Tibial artery (tissue), 4 donors: ENCODE data around the gene MRAP2.
"Not testable (repeated sequence)": the region's sequence is repeated elsewhere in the genome, so short reads cannot be mapped to it uniquely, and the experiment has no call there.

Source experiments
- DNase-seq, 2 donors: peaks; one replicate each; pipeline ENCODE4 v3.0.0-alpha.2; 2019
- H3K27ac ChIP-seq, 2 donors: fragments of 200-600 bp; sonication (generic) in 1 of 2; 1 replicate in 1 of 2; 2 replicates in 1 of 2; pipeline ENCODE4 v1.5.1; 2018 to 2019; ENCODE audit warnings: mild to moderate bottlenecking in 1 of 2
- H3K27me3 ChIP-seq, 2 donors: fragments of 200-600 bp; sonication (generic) in 1 of 2; one replicate each; pipeline versions ENCODE4 v1.5.1 to v1.6.0; 2016 to 2019
- H3K36me3 ChIP-seq, 3 donors: fragments of 200-600 bp; sonication (generic) in 2 of 3; one replicate each; pipeline ENCODE4 v1.5.1; 2016 to 2019; ENCODE audit warnings: mild to moderate bottlenecking in 2 of 3
- H3K4me1 ChIP-seq, 4 donors: fragments of 200-600 bp; sonication (generic) in 2 of 4; 1 replicate in 3 of 4; 2 replicates in 1 of 4; pipeline ENCODE4 v1.5.1; 2016 to 2019
- H3K4me3 ChIP-seq, 2 donors: fragments of 200-600 bp; sonication (generic) in 1 of 2; 1 replicate in 1 of 2; 2 replicates in 1 of 2; pipeline ENCODE4 v1.5.1; 2018 to 2019; ENCODE audit warnings: mild to moderate bottlenecking in 2 of 2
- H3K9me3 ChIP-seq, 3 donors: fragments of 200-600 bp; sonication (generic) in 1 of 3; one replicate each; pipeline ENCODE4 v1.5.1; 2016 to 2019
- intact Hi-C: fragments of 100-400 bp; cut with DNase I; formaldehyde crosslinking; loops from one replicate; pipeline ENCODE4 v1.15.0; 2023; ENCODE audit warnings: low total_unique reads
- TF ChIP-seq, protein P1 (sequence below), 2 experiments: fragments of 200-600 bp in 1 of 2; fragments of 450-650 bp in 1 of 2; IDR thresholded peaks; one replicate each; pipeline ENCODE4 v1.5.1; 2017 to 2019; ENCODE audit warnings: antibody characterized with exemption in 2 of 2, mild to moderate bottlenecking in 1 of 2, moderate library complexity in 1 of 2

The MRAP2 gene

DNA sequence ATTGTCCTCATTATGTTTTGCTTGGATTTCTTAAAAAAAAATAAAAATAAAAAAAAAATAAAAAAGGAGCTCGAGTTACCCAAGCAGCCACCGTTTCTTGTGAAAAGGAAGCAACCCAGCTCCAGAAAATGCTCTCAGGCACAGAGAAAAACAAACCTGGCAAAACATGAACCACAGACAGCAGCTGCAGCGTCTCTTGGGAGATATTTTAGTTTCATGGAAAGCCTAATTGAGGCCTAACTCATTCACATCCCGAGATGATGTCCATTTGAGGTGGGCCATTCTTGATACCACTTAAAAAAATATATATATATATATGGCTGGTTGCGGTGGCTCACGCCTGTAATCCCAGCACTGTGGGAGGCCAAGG lies 13.7 kb upstream of the MRAP2 start:
- Histone ChIP-seq H3K4me1 (peaks cover 0 to 7% (median 0%) of the 10 kb centered on the region in 4 donors), H3K4me3 (peak overlapping the region; percentile 15 to 28), H3K9me3 (no peaks in the 10 kb centered on the region), H3K27me3 (no peaks in the 10 kb centered on the region), H3K36me3 (no peaks in the 10 kb centered on the region), H3K27ac (no peak overlapping the region)
- DNase-seq: no peak
- TF ChIP-seq, protein P1, sequence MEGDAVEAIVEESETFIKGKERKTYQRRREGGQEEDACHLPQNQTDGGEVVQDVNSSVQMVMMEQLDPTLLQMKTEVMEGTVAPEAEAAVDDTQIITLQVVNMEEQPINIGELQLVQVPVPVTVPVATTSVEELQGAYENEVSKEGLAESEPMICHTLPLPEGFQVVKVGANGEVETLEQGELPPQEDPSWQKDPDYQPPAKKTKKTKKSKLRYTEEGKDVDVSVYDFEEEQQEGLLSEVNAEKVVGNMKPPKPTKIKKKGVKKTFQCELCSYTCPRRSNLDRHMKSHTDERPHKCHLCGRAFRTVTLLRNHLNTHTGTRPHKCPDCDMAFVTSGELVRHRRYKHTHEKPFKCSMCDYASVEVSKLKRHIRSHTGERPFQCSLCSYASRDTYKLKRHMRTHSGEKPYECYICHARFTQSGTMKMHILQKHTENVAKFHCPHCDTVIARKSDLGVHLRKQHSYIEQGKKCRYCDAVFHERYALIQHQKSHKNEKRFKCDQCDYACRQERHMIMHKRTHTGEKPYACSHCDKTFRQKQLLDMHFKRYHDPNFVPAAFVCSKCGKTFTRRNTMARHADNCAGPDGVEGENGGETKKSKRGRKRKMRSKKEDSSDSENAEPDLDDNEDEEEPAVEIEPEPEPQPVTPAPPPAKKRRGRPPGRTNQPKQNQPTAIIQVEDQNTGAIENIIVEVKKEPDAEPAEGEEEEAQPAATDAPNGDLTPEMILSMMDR (IDR thresholded peaks at IDR 0.05): no peak
- intact Hi-C loops: no loop called here

DNA sequence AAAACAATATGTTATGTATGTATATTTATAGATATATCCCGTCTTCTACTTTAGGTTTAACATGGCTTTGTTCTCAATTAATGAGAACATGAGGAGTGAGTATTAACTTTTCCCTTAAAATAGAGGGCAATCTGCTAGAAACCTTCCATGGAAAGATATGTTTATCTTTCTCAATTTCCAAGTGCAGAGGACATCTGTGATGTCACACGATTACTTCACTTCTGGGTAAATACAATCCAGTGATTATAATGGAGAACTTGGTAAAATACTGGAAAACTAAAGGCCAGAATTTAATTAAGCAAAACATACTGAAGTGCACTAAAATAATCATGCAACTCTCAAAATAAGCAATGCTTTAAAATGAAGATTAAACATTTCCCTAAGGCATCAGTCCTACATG lies 11.9 kb upstream of the MRAP2 start:
- Histone ChIP-seq H3K36me3 (no peaks in the 10 kb centered on the region), H3K9me3 (no peaks in the 10 kb centered on the region), H3K4me1 (peaks cover 0 to 14% (median 4%) of the 10 kb centered on the region in 4 donors), H3K27ac (no peak overlapping the region), H3K4me3 (no peak overlapping the region), H3K27me3 (no peaks in the 10 kb centered on the region)
- TF ChIP-seq, protein P1 (IDR thresholded peaks at IDR 0.05): no peak
- intact Hi-C loops: no loop called here
- no peak for DNase-seq

DNA sequence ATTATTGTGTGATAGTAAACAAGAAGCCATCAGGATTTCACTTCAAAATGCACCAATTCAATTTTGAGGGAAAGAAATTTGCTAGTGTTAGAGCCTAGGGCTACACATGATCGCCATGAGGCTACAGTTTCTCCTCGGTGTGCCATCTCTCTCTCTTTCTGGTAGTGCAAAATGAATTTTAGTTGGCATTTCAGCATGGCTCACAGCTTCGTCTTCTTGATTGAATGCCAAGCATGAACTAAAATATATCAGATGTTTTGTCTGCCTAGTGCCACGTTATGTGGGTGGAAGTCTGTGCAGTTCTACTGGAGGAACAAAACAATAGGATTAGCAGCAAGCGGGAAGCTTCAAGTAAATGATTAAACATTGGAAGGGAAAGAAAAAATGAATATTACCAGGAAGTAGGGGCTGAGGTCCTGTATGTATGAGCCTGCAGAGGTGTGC lies 6.8 kb upstream of the MRAP2 start:
- Histone ChIP-seq H3K36me3 (no peaks in the 10 kb centered on the region), H3K9me3 (no peaks in the 10 kb centered on the region), H3K4me1 (peaks cover 0 to 49% (median 27%) of the 10 kb centered on the region in 4 donors), H3K27ac (peak overlapping the region; percentile 78 to 81), H3K4me3 (no peak overlapping the region), H3K27me3 (no peaks in the 10 kb centered on the region)
- no peak for DNase-seq
- intact Hi-C loops: no loop called here
- TF ChIP-seq, protein P1 (IDR thresholded peaks at IDR 0.05): no peak

DNA sequence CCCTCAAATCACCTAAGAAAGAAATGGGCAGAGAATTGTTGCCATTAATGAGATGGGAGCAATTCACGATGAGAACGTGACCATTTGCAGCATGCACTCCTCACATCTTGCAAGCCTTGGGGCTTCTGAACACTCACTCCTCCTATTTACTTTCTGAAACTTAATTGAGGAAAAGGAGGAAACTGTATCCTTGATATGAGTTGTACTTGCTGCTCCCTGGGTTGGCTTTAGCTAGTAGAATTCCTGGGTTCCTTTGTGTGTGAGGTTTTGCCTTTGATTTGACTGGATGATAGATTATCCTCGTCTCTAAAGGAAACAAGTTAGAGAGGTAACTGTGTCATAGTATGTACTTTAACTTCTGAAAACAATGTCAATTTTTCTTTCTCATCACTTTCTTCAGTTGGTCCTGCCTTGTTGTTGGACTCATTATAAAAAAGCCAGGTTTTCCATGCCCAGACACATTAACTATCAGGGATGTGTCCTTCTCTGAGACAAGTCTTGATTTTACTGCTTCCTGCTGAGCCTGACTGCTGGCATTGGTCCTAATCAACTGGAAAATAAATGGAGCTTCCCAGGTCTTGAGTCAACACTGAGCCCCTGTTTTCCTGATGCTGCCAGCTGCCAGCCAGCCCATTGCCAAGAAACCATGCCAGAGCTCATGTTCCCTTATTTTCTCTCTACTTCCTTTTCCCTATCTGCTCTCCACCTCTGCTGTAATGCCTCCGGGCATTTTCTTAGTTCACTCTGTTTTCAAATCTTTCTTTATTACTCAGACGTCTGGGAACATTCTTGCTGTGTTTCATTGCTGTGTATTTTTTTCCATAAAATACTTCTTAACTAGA lies 6.0 kb upstream of the MRAP2 start:
- H3K27me3 ChIP-seq: no peaks in the 10 kb centered on the region
- H3K27ac ChIP-seq: peak overlapping the region; percentile 78 to 81
- no peaks in the 10 kb centered on the region for H3K9me3 ChIP-seq
- H3K36me3 ChIP-seq: no peaks in the 10 kb centered on the region
- TF ChIP-seq, protein P1 (IDR thresholded peaks at IDR 0.05): no peak
- peak; percentile 38 to 82 for DNase-seq
- peaks cover 0 to 51% (median 27%) of the 10 kb centered on the region in 4 donors for H3K4me1 ChIP-seq
- H3K4me3 ChIP-seq: no peak overlapping the region
- intact Hi-C loops: no loop called here

DNA sequence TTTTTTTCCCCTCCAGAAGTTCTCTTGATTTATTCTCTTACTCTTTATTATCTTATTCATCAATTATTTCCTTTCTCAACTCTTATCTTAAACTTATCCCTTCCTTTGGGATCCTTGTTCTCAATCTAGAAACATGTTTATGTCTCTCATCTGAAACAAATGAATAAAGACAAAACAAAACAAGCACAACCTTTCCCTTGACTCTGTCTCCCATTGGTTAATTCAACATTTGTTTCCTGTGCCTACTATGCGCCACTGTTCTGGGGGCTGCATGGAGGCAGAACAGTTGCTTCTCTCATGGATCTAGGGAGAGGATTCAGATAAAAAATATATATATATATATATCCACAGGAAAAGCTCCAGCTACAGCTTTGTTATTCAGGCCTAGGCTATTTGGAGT lies 5.2 kb upstream of the MRAP2 start:
- TF ChIP-seq, protein P1 (IDR thresholded peaks at IDR 0.05): no peak
- Histone ChIP-seq H3K4me3 (no peak overlapping the region), H3K27ac (peak overlapping the region; percentile 78 to 81), H3K4me1 (peaks cover 0 to 53% (median 28%) of the 10 kb centered on the region in 4 donors), H3K36me3 (no peaks in the 10 kb centered on the region), H3K9me3 (no peaks in the 10 kb centered on the region), H3K27me3 (no peaks in the 10 kb centered on the region)
- intact Hi-C loops: no loop called here
- DNase-seq: no peak

DNA sequence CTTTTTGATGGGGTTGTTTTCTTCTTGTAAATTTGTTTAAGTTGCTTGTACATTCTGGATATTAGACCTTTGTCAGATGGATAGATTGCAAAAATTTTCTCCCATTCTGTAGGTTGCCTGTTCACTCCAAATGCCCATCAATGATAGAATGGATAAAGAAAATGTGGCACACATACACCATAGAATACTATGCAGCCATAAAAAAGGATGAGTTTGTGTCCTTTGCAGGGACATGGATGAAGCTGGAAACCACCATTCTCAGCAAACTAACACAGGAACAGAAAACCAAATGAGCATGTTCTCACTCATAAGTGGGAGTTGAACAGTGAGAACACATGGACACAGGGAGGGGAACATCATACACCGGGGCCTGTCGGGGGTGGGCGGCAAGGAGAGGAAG lies 1.6 kb upstream of the MRAP2 start:
- H3K36me3 ChIP-seq, H3K4me3 ChIP-seq, DNase-seq, H3K9me3 ChIP-seq, H3K27me3 ChIP-seq: not testable (repeated sequence)
- H3K4me1 ChIP-seq: peaks cover 0 to 69% (median 32%) of the 10 kb centered on the region in 4 donors
- intact Hi-C loops: loop anchor here (10.0 kb wide), 1 partner anchor 47 kb away; no protein-coding TSS in a partner anchor
- peak overlapping the region in 1 of 2 donors; percentile 78 for H3K27ac ChIP-seq
